ENCODE data around the gene HYAL3. TPM values are rescaled to one million over a fixed set of nuclear protein-coding genes. Genes with fewer than 3 reads are reported as not detected.

Gene HYAL3
- total and polyA plus RNA-seq, 2 of the 13 experiments (the other 11 are each of a cell fraction or from before 2014, with no cell fraction given), result 5.5 to 10.4 TPM

DNA sequence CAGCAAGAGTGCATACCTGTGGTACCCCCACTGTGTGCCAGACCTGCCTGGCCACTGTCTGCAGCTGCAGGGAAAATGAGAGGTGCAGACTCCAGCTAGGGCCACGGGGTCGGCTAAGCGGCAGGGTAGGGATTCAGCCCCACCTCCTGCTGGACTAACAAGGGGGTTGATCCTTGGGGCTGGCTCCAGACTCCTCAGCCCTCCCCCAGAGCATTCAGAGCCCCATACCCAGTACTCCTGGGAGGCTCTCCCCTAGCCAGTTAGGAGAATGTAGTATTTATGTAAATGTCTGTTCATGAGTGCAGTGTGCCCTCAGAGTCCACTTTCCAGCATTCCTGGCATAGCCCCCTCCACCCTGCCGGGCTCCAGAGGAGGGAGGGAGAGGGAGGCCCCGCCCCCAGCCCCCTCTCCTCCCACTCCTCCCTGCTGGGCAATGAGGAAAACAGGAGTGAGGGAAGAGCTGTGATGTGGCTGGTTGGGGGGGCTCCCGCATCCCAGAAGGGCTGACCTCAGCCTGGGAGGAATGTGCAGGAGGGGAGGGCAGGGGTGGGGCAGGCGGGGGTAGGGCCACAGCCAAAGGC lies 34.7 kb downstream of the HYAL3 start (continued):
- TF ChIP-seq, protein P1, sequence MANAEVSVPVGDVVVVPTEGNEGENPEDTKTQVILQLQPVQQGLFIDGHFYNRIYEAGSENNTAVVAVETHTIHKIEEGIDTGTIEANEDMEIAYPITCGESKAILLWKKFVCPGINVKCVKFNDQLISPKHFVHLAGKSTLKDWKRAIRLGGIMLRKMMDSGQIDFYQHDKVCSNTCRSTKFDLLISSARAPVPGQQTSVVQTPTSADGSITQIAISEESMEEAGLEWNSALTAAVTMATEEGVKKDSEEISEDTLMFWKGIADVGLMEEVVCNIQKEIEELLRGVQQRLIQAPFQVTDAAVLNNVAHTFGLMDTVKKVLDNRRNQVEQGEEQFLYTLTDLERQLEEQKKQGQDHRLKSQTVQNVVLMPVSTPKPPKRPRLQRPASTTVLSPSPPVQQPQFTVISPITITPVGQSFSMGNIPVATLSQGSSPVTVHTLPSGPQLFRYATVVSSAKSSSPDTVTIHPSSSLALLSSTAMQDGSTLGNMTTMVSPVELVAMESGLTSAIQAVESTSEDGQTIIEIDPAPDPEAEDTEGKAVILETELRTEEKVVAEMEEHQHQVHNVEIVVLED (CRISPR knock-in tag; IDR thresholded peaks at IDR 0.05; ENCODE audit: borderline replicate concordance), result no peak
- no peak for TF ChIP-seq ZNF772 (CRISPR knock-in tag; IDR thresholded peaks at IDR 0.05)
- 0 out of 2 replicates have a peak, but pooled peaks have one; percentile 19 for TF ChIP-seq CHD4 (IDR thresholded peaks at IDR 0.05; ENCODE audit: borderline replicate concordance, low read length)
- TF ChIP-seq, protein P2, sequence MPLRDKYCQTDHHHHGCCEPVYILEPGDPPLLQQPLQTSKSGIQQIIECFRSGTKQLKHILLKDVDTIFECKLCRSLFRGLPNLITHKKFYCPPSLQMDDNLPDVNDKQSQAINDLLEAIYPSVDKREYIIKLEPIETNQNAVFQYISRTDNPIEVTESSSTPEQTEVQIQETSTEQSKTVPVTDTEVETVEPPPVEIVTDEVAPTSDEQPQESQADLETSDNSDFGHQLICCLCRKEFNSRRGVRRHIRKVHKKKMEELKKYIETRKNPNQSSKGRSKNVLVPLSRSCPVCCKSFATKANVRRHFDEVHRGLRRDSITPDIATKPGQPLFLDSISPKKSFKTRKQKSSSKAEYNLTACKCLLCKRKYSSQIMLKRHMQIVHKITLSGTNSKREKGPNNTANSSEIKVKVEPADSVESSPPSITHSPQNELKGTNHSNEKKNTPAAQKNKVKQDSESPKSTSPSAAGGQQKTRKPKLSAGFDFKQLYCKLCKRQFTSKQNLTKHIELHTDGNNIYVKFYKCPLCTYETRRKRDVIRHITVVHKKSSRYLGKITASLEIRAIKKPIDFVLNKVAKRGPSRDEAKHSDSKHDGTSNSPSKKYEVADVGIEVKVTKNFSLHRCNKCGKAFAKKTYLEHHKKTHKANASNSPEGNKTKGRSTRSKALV (CRISPR knock-in tag; IDR thresholded peaks at IDR 0.05), result no peak
- TF ChIP-seq, protein P3, sequence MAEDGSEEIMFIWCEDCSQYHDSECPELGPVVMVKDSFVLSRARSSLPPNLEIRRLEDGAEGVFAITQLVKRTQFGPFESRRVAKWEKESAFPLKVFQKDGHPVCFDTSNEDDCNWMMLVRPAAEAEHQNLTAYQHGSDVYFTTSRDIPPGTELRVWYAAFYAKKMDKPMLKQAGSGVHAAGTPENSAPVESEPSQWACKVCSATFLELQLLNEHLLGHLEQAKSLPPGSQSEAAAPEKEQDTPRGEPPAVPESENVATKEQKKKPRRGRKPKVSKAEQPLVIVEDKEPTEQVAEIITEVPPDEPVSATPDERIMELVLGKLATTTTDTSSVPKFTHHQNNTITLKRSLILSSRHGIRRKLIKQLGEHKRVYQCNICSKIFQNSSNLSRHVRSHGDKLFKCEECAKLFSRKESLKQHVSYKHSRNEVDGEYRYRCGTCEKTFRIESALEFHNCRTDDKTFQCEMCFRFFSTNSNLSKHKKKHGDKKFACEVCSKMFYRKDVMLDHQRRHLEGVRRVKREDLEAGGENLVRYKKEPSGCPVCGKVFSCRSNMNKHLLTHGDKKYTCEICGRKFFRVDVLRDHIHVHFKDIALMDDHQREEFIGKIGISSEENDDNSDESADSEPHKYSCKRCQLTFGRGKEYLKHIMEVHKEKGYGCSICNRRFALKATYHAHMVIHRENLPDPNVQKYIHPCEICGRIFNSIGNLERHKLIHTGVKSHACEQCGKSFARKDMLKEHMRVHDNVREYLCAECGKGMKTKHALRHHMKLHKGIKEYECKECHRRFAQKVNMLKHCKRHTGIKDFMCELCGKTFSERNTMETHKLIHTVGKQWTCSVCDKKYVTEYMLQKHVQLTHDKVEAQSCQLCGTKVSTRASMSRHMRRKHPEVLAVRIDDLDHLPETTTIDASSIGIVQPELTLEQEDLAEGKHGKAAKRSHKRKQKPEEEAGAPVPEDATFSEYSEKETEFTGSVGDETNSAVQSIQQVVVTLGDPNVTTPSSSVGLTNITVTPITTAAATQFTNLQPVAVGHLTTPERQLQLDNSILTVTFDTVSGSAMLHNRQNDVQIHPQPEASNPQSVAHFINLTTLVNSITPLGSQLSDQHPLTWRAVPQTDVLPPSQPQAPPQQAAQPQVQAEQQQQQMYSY (CRISPR knock-in tag; IDR thresholded peaks at IDR 0.05), result 0 out of 2 replicates have a peak, but pooled peaks have one; percentile 36
- no peak for TF ChIP-seq HES4 (CRISPR knock-in tag; IDR thresholded peaks at IDR 0.05; ENCODE audit: borderline replicate concordance)
- TF ChIP-seq DMAP1 (CRISPR knock-in tag; IDR thresholded peaks at IDR 0.05), result peak; percentile 51; the same call in 1 of the 2 replicates
- TF ChIP-seq, protein P4, sequence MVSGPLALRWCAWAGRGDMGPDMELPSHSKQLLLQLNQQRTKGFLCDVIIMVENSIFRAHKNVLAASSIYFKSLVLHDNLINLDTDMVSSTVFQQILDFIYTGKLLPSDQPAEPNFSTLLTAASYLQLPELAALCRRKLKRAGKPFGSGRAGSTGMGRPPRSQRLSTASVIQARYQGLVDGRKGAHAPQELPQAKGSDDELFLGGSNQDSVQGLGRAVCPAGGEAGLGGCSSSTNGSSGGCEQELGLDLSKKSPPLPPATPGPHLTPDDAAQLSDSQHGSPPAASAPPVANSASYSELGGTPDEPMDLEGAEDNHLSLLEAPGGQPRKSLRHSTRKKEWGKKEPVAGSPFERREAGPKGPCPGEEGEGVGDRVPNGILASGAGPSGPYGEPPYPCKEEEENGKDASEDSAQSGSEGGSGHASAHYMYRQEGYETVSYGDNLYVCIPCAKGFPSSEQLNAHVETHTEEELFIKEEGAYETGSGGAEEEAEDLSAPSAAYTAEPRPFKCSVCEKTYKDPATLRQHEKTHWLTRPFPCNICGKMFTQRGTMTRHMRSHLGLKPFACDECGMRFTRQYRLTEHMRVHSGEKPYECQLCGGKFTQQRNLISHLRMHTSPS (CRISPR knock-in tag; IDR thresholded peaks at IDR 0.05; ENCODE audit: low read depth), result peak; percentile 81
- 0 out of 2 replicates have a peak, but pooled peaks have one; percentile 41 for TF ChIP-seq CBFB (CRISPR knock-in tag; IDR thresholded peaks at IDR 0.05)
- TF ChIP-seq, protein P5, sequence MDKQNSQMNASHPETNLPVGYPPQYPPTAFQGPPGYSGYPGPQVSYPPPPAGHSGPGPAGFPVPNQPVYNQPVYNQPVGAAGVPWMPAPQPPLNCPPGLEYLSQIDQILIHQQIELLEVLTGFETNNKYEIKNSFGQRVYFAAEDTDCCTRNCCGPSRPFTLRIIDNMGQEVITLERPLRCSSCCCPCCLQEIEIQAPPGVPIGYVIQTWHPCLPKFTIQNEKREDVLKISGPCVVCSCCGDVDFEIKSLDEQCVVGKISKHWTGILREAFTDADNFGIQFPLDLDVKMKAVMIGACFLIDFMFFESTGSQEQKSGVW (CRISPR knock-in tag; IDR thresholded peaks at IDR 0.05; ENCODE audit: borderline replicate concordance), result no peak
- TF ChIP-seq EP300 (IDR thresholded peaks at IDR 0.05; ENCODE audit: low read depth in 2 of 2, low read length in 2 of 2), result peak in 1 of 2 experiments; percentile 62; a peak in 3 of 4 replicates
- TF ChIP-seq EP300 (CRISPR knock-in tag; IDR thresholded peaks at IDR 0.05; ENCODE audit: borderline replicate concordance), result 0 out of 2 replicates have a peak, but pooled peaks have one; percentile 44
- no peak for TF ChIP-seq ZNF256 (CRISPR knock-in tag; conservative IDR thresholded peaks at IDR 0.05)
- no peak for TF ChIP-seq KDM5B (CRISPR knock-in tag; IDR thresholded peaks at IDR 0.05; ENCODE audit: borderline replicate concordance)
- no peak for TF ChIP-seq ZBTB42 (CRISPR knock-in tag; IDR thresholded peaks at IDR 0.05)
- peak; percentile 89 for TF ChIP-seq ZNF614 (CRISPR knock-in tag; IDR thresholded peaks at IDR 0.05; ENCODE audit: borderline replicate concordance)
- TF ChIP-seq, protein P6, sequence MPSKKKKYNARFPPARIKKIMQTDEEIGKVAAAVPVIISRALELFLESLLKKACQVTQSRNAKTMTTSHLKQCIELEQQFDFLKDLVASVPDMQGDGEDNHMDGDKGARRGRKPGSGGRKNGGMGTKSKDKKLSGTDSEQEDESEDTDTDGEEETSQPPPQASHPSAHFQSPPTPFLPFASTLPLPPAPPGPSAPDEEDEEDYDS (CRISPR knock-in tag; IDR thresholded peaks at IDR 0.05), result no peak; the same call in 1 of the 2 replicates
- TF ChIP-seq ZSCAN9 (CRISPR knock-in tag; IDR thresholded peaks at IDR 0.05; ENCODE audit: borderline replicate concordance), result no peak
- no peak for TF ChIP-seq ZNF891 (CRISPR knock-in tag; IDR thresholded peaks at IDR 0.05)
